GM19438 (cell line): ENCODE measurements around the gene CNOT3.
A peak's percentile ranks its signal among the peaks of the same experiment; 100 is the strongest.
"Not testable (repeated sequence)": the region's sequence is repeated elsewhere in the genome, so short reads cannot be mapped to it uniquely, and the experiment has no call there.

ENCODE experiments used
- ATAC-seq: cut with Tn5 transposase; IDR thresholded peaks from one replicate; pipeline ENCODE4 v1.9.1; 2021; ENCODE audit warnings: low read depth; ENCODE audit not compliant: unreplicated experiment

Gene CNOT3

GRCh38 chr19:54165222-54165621 lies 27.7 kb downstream of the CNOT3 start:
- ATAC-seq = no peak

DNA sequence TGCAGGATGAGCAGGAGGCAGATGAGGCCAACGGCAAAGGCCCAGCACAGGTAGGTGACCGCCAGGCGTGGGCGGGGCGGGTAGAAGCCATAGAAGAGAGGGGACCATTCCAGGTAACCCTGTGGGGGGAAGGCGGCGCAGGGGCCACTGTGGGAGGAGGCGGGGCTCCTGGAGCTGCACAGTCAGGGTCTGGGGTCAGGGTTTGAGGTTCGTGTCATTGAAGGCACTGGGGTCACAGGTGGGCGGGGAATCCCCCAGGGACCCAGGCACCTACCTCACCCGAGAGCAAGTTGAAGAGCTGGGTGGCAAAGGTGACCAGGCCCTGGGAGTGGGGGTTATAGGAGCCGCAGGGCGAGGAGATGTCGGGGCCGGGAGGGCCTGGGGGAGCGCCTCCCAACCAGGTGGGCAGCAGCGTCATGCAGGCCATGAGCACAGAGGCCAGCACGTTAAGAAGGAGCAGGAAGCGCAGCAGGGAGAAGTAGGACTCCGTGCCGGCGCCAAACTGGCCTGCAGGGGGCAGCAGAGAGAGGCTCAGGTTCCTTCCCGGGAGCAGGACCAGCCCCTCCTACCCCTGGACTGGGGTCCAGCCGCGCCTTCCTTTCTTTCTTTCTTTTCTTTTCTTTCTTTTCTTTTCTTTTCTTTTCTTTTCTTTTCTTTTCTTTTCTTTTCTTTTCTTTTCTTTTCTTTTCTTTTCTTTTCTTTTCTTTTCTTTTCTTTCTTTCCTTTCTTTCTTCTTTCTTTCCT lies 30.8 kb downstream of the CNOT3 start:
- ATAC-seq = peak; percentile 68

- no peak for ATAC-seq
Measured at GRCh38 chr19:54169149-54169740, 31.7 kb downstream of the CNOT3 start.

GRCh38 chr19:54171736-54172431 lies 34.3 kb downstream of the CNOT3 start:
- ATAC-seq = not testable (repeated sequence)

GRCh38 chr19:54172471-54173358 lies 35.2 kb downstream of the CNOT3 start, which contains the start of gene TMC4:
Gene TMC4 (minus strand): TSS chr19:54173160. CDS start chr19:54173117, 43 bp downstream.
- no peak for ATAC-seq

GRCh38 chr19:54173359-54173699 lies 35.8 kb downstream of the CNOT3 start:
- no peak for ATAC-seq

DNA sequence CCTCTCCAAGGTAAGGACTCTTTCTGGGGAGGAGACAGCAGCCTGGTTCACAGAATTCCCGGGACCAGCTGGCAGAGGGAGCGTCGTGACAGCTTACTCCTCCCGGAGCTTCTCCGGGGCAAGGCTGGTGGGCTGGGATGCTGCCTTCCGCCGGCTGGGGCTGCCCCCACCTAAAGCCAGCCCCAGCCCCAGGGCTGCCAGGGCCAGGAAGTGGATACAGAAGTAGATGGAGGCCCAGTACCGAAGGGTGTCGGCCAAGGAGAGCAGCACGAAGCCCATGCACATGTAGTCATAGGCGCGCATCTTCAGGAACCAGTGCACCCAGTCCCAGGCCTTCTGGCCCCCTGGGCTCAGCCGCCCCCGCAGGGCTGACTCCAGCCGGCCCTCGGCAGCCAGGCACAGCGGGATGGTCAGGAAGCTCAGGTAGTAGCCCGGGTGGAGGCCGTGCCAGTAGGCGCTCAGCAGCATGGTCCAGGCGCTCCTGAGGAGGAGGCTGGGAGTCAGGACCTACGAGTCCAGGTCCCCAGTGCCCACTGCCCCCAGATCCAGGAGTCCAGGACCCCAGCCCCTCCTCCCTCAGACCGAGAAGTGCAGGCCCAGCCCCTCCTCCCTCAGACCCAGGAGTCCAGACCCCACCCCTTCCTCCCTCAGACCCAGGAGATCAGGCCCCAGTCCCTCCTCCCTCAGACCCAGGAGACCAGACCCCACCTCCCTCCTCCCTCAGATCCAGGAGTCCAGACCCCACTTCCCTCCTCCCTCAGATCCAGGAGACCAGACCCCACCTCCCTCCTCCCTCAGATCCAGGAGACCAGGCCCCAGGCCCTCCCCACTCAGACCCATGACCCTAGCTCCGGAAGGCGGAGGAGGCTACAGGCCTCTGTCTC lies 36.6 kb downstream of the CNOT3 start:
- ATAC-seq = no peak

GRCh38 chr19:54178581-54179261 lies 41.2 kb downstream of the CNOT3 start:
- ATAC-seq = no peak

- no peak for ATAC-seq
Measured at GRCh38 chr19:54179262-54179852, 41.8 kb downstream of the CNOT3 start.

DNA sequence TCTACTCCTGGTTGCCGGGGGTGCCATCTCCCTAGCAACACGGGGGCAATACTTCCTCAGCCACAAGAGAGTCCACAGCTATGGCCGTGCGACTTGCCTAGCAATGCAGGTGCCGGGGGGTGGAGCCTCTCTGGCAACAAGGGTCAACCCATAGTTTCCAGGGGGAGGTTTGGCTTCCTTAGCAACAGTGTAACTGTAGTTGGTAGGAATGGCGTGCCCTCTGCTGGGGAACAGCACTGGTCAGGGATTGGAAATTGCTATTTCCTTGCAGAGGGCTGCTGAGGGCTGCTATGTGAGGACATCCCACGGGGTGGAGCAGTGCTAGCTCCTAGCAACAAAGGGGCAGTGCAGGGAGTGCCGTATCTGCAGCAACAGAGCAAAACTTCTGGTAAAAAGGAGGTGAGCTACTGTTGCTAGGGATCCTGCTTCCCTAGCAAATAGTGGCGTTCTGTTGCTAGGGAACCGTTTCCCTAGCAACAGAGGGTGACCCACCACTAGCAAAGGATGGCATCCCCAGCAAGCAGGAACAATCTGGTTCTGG lies 42.4 kb downstream of the CNOT3 start:
- ATAC-seq = no peak

DNA sequence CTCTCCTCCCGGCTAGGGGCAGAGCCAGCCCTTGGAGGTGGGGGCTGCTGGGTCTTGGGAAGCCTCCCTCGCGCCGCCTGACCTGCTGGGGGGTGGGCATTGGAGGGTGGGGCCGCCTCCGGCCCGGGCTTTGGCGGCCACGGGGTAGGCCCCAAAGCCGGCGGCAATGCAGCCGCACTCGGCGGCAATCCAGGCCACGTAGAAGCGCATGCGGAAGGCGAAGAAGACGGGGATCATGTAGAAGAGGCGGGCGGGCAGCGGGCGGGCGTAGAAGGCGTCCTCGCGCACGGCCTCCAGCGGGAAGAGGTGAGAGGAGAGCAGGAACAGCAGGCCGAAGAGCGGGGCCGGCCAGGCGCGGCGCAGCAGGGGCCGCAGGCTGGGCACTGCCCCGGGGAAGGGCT lies 43.1 kb downstream of the CNOT3 start:
- no peak for ATAC-seq

- not testable (repeated sequence) for ATAC-seq
Measured at GRCh38 chr19:54181894-54182293, 44.3 kb downstream of the CNOT3 start.

GRCh38 chr19:54183431-54183830 lies 45.9 kb downstream of the CNOT3 start:
- no peak for ATAC-seq

DNA sequence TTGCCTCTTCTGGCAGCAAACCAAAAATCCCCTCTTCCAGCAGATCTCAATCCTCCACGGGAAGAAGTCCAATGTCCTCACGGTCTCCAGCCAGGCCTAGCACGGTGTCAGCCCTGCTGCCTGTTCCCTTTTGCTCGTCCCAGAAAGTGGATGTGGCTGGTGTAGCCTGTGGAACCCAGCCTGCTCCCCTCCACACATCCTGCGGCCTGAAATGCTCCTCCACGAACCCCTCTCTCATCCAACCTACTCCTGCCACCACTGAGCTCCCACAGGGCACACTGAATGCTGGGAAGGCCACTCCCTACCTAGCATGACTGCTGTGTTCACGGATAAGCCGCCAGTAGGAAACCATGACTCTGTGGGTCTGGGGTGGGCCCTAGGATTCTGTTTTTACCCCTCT lies 48.8 kb downstream of the CNOT3 start:
- no peak for ATAC-seq

- no peak for ATAC-seq
Measured at GRCh38 chr19:54186934-54187381, 49.4 kb downstream of the CNOT3 start.

- no peak for ATAC-seq
Measured at GRCh38 chr19:54188215-54188871, 50.8 kb downstream of the CNOT3 start.

DNA sequence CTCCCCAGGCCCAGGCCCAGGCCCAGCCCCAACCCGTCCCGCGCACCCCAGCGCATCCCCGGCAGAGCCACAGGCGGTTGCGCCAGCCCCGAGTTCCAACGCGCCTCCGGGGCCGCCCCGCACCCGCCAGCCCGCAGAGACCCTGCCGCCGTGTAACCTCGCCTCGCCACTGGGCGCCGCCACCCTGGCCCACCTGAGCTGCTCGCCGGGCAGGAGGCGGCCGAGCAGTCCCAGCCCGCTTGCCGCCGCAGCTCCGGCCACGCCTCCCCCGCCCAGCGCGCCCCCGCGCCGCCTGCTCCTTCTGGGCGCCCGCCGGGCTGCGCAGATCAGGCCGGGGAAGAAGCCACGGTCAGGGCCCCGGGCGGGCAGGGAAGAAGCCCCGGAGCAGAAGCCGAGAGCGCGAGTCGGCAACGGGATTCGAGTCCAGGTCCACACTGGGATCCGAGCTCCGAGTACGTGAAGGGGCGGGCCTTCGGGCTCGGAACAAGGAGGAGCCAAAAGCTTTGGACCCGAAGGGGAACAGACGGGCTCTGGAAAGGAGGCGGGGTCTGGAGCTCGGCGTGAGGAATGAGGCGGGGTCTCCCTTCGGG lies 51.7 kb downstream of the CNOT3 start, which contains the start of gene MBOAT7:
MBOAT7 (minus strand) TSS at position 436 of the 590 bp plus-strand sequence. CDS start 1,072 bp downstream, outside the sequence.
- peak; percentile 24 for ATAC-seq
